ENCODE data around the gene CDCA7.
"Not testable (repeated sequence)": the region's sequence is repeated elsewhere in the genome, so short reads cannot be mapped to it uniquely, and the experiment has no call there.

CDCA7 gene

DNA sequence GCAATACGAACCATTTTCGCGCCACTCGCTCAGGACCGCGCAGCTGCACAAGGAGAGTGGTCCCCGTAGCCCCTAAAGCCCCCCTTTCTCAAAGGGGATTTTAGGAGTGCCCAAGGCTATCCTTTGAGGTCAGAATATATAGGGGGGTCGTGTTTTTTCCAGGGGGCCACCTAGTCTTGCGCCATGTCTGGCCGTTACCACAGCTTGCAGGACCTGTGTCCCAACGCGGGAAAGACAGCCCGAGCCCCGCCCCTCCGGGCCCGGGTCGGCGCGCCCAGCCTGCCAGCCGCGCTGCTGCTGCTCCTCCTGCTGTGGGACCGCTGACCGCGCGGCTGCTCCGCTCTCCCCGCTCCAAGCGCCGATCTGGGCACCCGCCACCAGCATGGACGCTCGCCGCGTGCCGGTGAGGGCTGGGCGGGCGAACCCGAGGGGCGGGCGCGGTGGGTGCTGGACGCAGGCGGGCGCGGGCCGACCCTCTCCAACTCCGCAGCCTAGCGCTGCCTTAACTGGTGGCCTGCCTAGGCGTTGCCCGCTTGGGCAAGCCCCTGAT lies at the start of gene CDCA7:
Gene CDCA7 (plus strand): TSS at position 291 of the 550 bp plus-strand sequence. CDS start 92 bp downstream, at position 383.
- DNase-seq = peak in 24 of 56 donors; percentile 0 to 46 (median 10)

GRCh38 chr2:173305303-173305702 lies 49.4 kb upstream of the CDCA7 start:
- DNase-seq = no peak

GRCh38 chr2:173307293-173307692 lies 47.4 kb upstream of the CDCA7 start:
- DNase-seq = peak in 7 of 56 donors; percentile 1 to 19 (median 2)

DNA sequence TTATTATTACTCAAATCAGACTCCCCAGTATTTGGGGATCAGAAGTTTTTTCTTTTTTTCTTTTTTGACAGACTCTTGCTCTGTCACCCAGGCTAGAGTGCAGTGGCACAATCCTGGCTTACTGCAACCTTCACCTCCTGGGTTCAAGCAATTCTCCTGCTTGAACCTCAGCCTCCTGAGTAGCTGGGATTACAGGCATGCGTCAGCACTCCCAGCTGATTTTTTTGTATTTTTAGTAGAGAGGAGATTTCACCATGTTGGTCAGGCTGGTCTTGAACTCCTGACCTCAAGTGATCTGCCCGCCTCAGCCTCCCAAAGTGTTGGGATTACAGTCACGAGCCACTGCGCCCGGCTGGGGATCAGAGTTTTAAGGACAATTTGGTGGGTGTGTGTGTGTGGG lies 45.3 kb upstream of the CDCA7 start:
- not testable (repeated sequence) for DNase-seq

GRCh38 chr2:173311844-173312606 lies 42.6 kb upstream of the CDCA7 start:
- DNase-seq = no peak

DNA sequence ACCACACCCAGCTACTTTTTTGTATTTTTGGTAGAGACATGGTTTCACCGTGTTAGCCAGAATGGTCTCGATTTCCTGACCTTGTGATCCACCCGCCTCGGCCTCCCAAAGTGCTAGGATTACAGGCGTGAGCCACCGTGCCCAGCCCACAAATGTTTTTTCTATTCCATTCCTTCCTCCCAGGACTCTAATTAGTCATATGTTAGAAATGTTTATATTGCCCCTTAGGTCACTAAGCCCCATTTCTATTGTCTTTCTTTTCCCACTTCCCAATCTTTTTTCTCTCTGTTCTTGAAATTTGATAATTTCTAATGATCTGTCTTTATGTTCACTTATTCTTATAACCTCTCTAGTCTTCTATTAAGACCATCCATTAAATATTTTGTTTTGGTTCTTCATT lies 31.3 kb upstream of the CDCA7 start:
- no peak for DNase-seq

- DNase-seq = no peak
These were observed 27.9 kb upstream of the CDCA7 start for GRCh38 chr2:173326806-173327205.

GRCh38 chr2:173327421-173327820 lies 27.3 kb upstream of the CDCA7 start:
- DNase-seq = no peak

DNA sequence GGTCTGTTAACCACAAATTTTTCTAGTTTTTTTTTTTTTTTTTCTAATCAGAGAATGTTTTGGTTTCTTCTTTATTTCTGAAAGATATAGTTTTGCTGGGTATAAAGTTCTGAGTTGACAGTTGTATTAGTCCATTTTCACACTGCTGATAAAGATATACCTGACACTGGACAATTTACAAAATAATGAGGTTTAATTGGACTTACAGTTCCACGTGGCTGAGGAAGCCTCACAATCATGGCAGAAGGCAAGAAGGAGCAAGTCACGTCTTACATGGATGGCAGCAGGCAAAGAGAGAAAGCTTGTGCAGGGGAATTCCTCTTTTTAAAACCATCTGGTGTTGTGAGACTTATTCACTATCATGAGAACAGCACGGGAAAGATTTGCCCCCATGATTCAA lies 21.7 kb upstream of the CDCA7 start:
- not testable (repeated sequence) for DNase-seq

DNA sequence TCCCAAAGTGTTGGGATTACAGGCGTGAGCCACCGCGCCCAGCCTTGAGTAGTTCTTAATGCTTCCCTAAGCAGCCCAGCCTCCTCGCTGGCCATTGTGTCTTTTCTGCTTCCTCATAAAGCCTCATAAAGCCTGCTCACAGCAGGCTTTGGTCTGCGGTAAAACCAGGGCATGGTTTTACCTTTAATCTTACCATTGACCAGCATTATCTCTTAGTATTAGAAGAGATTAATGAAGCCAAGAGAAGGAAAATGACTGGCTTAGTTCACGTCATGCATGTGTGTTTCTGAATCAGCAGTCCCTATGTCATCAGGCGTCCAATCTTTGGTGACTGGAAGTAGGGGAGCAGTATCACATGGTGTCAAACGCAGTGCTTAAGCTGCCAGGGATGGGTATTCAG lies 14.9 kb upstream of the CDCA7 start:
- no peak for DNase-seq

- DNase-seq = no peak
These were observed 10.8 kb upstream of the CDCA7 start for GRCh38 chr2:173343921-173344320.

GRCh38 chr2:173346035-173346434 lies 8.6 kb upstream of the CDCA7 start:
- no peak for DNase-seq

GRCh38 chr2:173347305-173348168 lies 7.1 kb upstream of the CDCA7 start:
- DNase-seq = no peak

DNA sequence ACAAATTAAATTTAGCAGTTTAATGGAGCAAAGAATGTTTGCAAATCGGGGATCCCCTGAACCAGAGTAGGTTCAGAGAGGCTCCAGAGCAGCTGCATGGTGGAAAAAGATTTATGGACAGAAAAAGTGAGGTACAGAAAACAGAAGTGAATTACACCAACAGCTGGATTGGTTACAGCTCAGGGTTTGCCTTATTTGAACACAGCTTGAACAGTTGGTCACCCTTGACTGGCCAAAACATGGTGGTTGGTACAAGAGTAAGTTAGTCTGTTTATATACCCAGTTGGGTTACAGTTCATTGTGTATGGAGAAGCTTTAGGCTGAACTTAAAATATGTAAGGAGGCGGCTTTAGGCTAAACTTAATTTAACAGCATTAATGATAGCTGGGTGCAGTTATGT lies 5.4 kb upstream of the CDCA7 start:
- DNase-seq = no peak

- no peak for DNase-seq
These were observed 4.3 kb upstream of the CDCA7 start for GRCh38 chr2:173350383-173350782.

GRCh38 chr2:173351879-173352278 lies 2.8 kb upstream of the CDCA7 start:
- no peak for DNase-seq

DNA sequence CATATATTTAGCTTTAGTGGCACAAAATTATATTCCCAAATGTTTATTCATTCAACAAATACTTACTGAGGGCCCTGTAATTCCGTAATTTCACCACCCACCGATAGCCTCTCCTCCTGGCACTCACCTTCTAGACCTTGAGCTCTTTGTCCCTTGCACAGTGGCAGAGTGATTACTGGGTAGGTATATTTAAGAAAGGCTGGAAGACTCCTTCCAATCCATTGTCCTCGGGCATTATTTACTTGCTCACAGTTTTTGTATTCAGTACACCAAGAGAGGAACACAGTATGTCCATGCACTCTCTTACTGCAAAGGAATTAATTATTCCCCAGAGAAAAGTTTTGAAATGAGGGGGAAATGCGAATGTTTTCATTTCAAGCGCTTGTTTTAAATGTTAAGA lies 1.1 kb upstream of the CDCA7 start:
- DNase-seq = no peak

GRCh38 chr2:173354073-173354581 lies 545 bp upstream of the CDCA7 start:
- no peak for DNase-seq

DNA sequence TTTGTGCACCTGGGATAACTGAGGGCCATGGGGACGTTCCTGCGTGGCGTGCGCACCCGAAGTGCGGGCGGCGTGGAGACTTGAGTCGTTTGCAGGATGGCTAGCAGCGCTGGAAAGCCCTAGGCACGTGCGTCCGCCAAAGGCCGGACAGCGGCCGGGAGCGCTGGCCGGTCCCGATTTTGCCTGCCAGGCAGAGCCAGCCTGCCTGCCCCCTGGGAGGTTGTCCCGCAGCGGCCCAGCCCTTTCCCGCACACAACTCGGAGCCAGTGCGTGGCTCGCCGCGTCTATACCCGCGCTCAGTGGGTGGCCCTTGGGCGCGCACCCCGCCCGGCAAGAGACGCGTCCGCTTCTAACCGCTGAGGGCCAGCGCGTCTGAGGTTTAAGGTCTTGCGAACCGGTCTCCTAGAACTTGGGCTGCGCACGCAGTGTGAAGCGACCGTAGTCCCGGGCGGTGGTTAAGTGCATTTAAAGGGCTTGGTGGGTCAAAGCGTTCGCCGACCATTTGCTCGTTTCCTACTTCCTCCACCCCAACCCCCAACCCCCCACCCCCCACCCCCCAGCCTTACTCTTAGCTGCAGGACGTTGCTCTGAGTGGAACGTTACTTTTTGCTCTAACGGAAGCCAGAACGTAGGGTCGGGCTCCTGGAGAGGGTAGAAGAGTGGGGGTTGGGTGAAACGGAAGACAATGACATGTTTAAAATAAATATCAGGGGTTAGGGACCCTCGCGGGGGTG lies 627 bp downstream of the CDCA7 start:
- peak in 4 of 56 donors; percentile 2 to 30 (median 11) for DNase-seq

DNA sequence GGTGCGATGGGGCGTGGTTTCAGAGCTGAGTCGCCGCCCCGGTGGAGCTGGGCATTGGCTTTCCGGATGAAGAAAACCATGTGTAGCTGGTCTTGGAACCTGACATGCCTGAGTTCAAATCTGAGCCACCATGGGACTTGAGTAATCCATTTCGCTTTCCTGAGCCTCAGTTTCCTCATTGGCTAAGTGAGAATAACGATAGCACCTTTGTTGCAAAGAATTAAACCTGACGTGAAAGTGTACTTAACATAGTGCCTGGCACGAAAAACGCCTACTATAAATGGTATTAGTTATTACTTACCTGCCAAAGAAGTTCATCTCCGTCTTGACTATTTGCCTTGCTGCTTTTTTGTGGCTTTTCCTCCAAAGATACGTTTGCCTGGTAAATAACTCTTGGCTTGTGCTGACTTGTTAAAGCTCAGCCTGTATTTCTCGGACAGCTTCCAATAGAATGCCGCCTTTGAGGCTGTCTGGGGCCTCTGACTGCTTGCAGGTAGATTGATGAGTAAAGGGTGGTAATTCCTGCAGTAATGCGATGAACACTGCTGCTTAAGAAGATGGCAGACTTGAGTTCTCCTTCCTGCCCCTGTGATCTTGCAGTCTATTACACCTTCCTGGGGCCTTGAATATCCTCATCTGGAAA lies 1.3 kb downstream of the CDCA7 start:
- no peak for DNase-seq

DNA sequence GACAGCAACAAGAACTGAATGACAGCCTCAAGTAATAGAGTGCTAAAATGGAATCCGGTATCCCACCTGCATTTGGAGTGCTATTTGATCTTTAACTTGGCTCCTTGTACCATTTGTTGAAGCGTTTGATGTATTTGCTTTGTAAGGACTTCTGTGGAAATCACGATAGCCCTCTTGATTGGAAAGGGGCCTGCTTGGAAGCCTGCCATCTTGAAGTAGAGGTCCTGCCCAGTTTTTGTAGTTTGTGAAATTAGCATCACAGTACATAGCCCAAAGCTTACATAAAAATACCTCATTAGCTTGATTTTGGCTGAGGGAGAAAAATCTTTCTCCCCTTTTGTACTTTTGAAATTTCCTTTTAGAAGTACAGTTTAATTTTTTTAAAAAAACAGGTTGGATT lies 2.7 kb downstream of the CDCA7 start:
- no peak for DNase-seq

Data from amygdala (tissue), 56 donors.